GM23338 (cell line): ENCODE results near the gene AMIGO1. TPM values are rescaled to one million over a fixed set of nuclear protein-coding genes. Genes with fewer than 3 reads are reported as not detected.
A peak's percentile ranks its signal among the peaks of the same experiment; 100 is the strongest.

Experiments
- ATAC-seq: fragments of 200-7000 bp; cut with Tn5 transposase; 3 replicates; pipeline ENCODE4 v1.9.1; 2020
- DNase-seq: peaks from one replicate; pipeline ENCODE4 v3.0.0-alpha.2; 2015; ENCODE audit warnings: low spot score
- H2AFZ ChIP-seq: fragments of 200-600 bp; sonication (generic); 2 replicates; pipeline ENCODE4 v1.8.0; 2016; ENCODE audit warnings: antibody characterized with exemption, mild to moderate bottlenecking, moderate library complexity
- H3F3A ChIP-seq: fragments of 200-600 bp; sonication (generic); replicated peaks from 2 replicates; pipeline ENCODE4 v1.8.0; 2017; ENCODE audit warnings: antibody characterized with exemption, mixed run types, low read depth
- H3K27ac ChIP-seq: fragments of 200-600 bp; sonication (generic); 2 replicates; pipeline ENCODE4 v1.6.1; 2016; ENCODE audit warnings: low read depth
- H3K27me3 ChIP-seq: fragments of 200-600 bp; sonication (generic); 2 replicates; pipeline ENCODE4 v1.8.0; 2016; ENCODE audit warnings: mild to moderate bottlenecking, mixed run types, moderate library complexity; ENCODE audit not compliant: insufficient read depth
- H3K36me3 ChIP-seq: fragments of 200-600 bp; sonication (generic); 2 replicates; pipeline ENCODE4 v1.8.0; 2016; ENCODE audit warnings: mild to moderate bottlenecking; ENCODE audit not compliant: insufficient read depth
- H3K4me1 ChIP-seq: fragments of 200-600 bp; sonication (generic); 2 replicates; pipeline ENCODE4 v1.8.0; 2016; ENCODE audit warnings: mild to moderate bottlenecking, moderate library complexity; ENCODE audit not compliant: insufficient read depth
- H3K4me2 ChIP-seq: fragments of 200-600 bp; sonication (generic); 2 replicates; pipeline ENCODE4 v1.7.1; 2017; ENCODE audit warnings: mixed run types
- H3K4me3 ChIP-seq: fragments of 200-600 bp; sonication (generic); 2 replicates; pipeline ENCODE4 v1.6.1; 2016; ENCODE audit warnings: mixed run types
- H3K79me2 ChIP-seq: fragments of 200-600 bp; sonication (generic); replicated peaks from 2 replicates; pipeline ENCODE4 v1.8.0; 2017; ENCODE audit warnings: mild to moderate bottlenecking; ENCODE audit not compliant: insufficient read depth
- H3K9me2 ChIP-seq: fragments of 200-600 bp; sonication (generic); 2 replicates; pipeline ENCODE4 v1.8.0; 2017; ENCODE audit not compliant: insufficient read depth
- H4K20me1 ChIP-seq: fragments of 200-600 bp; sonication (generic); replicated peaks from 2 replicates; pipeline ENCODE4 v1.8.0; 2017; ENCODE audit warnings: mild to moderate bottlenecking; ENCODE audit not compliant: insufficient read depth
- H3K27ac Mint-ChIP-seq: 2 replicates; pipeline ENCODE4 v1.8.0; 2020; ENCODE audit warnings: inconsistent platforms, mild to moderate bottlenecking, moderate library complexity, mixed read lengths
- H3K27me3 Mint-ChIP-seq: 3 replicates; pipeline ENCODE4 v1.8.0; 2022; ENCODE audit warnings: low read depth, mild to moderate bottlenecking, moderate library complexity, mixed read lengths, inconsistent platforms; ENCODE audit not compliant: insufficient read depth, poor library complexity
- H3K36me3 Mint-ChIP-seq: 3 replicates; pipeline ENCODE4 v1.8.0; 2021; ENCODE audit warnings: low read depth, mild to moderate bottlenecking, inconsistent platforms, moderate library complexity, mixed read lengths
- H3K4me1 Mint-ChIP-seq: 3 replicates; pipeline ENCODE4 v1.8.0; 2020; ENCODE audit warnings: mild to moderate bottlenecking, inconsistent platforms, mixed read lengths
- H3K4me3 Mint-ChIP-seq: 3 replicates; pipeline ENCODE4 v1.8.0; 2021; ENCODE audit warnings: moderate library complexity, mild to moderate bottlenecking, inconsistent platforms, mixed read lengths
- H3K9me3 Mint-ChIP-seq: 3 replicates; pipeline ENCODE4 v1.8.0; 2020; ENCODE audit warnings: moderate library complexity, mild to moderate bottlenecking, inconsistent platforms, mixed read lengths
- CTCF ChIP-seq, 2 experiments: fragments of 200-600 bp in 1 of 2; sonication (generic) in 1 of 2; conservative IDR thresholded peaks; 2 replicates each; pipeline versions ENCODE4 v1.5.1 to v1.6.1; 2016 to 2017; ENCODE audit warnings: antibody characterized with exemption in 2 of 2, low read depth in 2 of 2, mild to moderate bottlenecking in 2 of 2, moderate library complexity in 1 of 2
- STAT1 ChIP-seq: IDR thresholded peaks from one replicate; pipeline ENCODE4 v1.6.1; 2016; ENCODE audit warnings: antibody characterized with exemption; ENCODE audit not compliant: unreplicated experiment
- ZNF114 ChIP-seq: fragments of 250-450 bp; sonication (Bioruptor Pico); IDR thresholded peaks from 2 replicates; pipeline ENCODE4 v1.5.0; 2020; ENCODE audit warnings: mild to moderate bottlenecking, moderate library complexity
- ZNF462 ChIP-seq: fragments of 250-450 bp; sonication (Bioruptor Pico); IDR thresholded peaks from 2 replicates; pipeline ENCODE4 v1.5.0; 2020; ENCODE audit warnings: mild to moderate bottlenecking, moderate library complexity
- polyA plus RNA-seq: library from polyadenylated mRNA; unstranded; fragments of >200 nt; fragmentation: Nextera tagmentation; extraction: Ambion mirVana; gene quantifications from 2 replicates; pipeline ENCODE4 v1.2.1, GENCODE V29; 2016
- total RNA-seq: library from RNA; depleted of rRNA; stranded (reverse); fragments of >200 nt; shearing (Covaris generic); gene quantifications from 2 replicates; pipeline ENCODE4 v1.2.3, GENCODE V29; 2014

AMIGO1 gene
- total and polyA plus RNA-seq, 2 experiments from 2014 or later = 0.53 to 3.8 TPM

- TF ChIP-seq ZNF462 (CRISPR knock-in tag) (no peak), ZNF114 (CRISPR knock-in tag) (no peak)
Observed at GRCh38 chr1:109488696-109489095, 20.8 kb downstream of the AMIGO1 start (continued).

GRCh38 chr1:109488201-109488600, 21.3 kb downstream of the AMIGO1 start:
- no peak overlapping the region for H3K4me3 Mint-ChIP-seq
- H3K9me3 Mint-ChIP-seq = no peaks in the 10 kb centered on the region; the same call in 2 of the 3 replicates
- peaks cover 11% of the 10 kb centered on the region for H3K27me3 Mint-ChIP-seq
- Histone ChIP-seq H3K4me1 (peaks cover 15% of the 10 kb centered on the region), H3F3A (peaks cover 8% of the 10 kb centered on the region; the same call in 1 of the 2 replicates), H4K20me1 (no peaks in the 10 kb centered on the region), H3K27ac (no peak overlapping the region), H3K4me2 (no peak overlapping the region), H3K9me2 (no peaks in the 10 kb centered on the region), H2AFZ (no peak overlapping the region), H3K79me2 (no peaks in the 10 kb centered on the region), H3K27me3 (no peaks in the 10 kb centered on the region), H3K4me3 (no peak overlapping the region), H3K36me3 (no peaks in the 10 kb centered on the region)
- peak; percentile 58 for DNase-seq
- ATAC-seq = no peak
- no peak for TF ChIP-seq STAT1
- TF ChIP-seq CTCF (conservative IDR thresholded peaks at IDR 0.05; ENCODE audit: low read depth in 2 of 2) = peak; percentile 47 to 69
- H3K36me3 Mint-ChIP-seq = peaks cover 22% of the 10 kb centered on the region; the same call in 2 of the 3 replicates
- 0 out of 2 replicates have a peak overlapping the region, but pooled peaks have one; percentile 44 for H3K27ac Mint-ChIP-seq
- H3K4me1 Mint-ChIP-seq = peaks cover 17% of the 10 kb centered on the region
